Measurements from ENCODE around the gene RNF115. TPM values are rescaled to one million over a fixed set of nuclear protein-coding genes. Genes with fewer than 3 reads are reported as not detected.
"Not testable (repeated sequence)": the region's sequence is repeated elsewhere in the genome, so short reads cannot be mapped to it uniquely, and the experiment has no call there.

RNF115 gene
- total RNA-seq, 1 experiment from 2014 or later = 11.0 TPM

- 0 out of 2 replicates have a peak, but pooled peaks cover 14% of the 10 kb centered on the region for H3K36me3 ChIP-seq (ENCODE audit: low read depth)
- no peaks in the 10 kb centered on the region for H3K9me3 ChIP-seq (ENCODE audit: insufficient read depth, low read depth)
- ChIA-PET POLR2A (ENCODE audit: unreplicated experiment) (no interaction called here), CTCF (no interaction called here)
- H3K4me1 ChIP-seq (replicated peaks; ENCODE audit: insufficient read depth) = peaks cover 21% of the 10 kb centered on the region
- no peaks in the 10 kb centered on the region for H4K20me1 ChIP-seq (ENCODE audit: insufficient read depth)
- H3K4me2 ChIP-seq = no peak overlapping the region
- no peak for DNase-seq
- no peak overlapping the region for H3K4me3 ChIP-seq
- no TSS peak for BruUV-seq (replicated peaks)
- no peak overlapping the region for H2AFZ ChIP-seq
- no peaks in the 10 kb centered on the region for H3K79me2 ChIP-seq (ENCODE audit: low read depth)
- no peak overlapping the region for H3K27ac ChIP-seq
- no peaks in the 10 kb centered on the region for H3K9me2 ChIP-seq (ENCODE audit: insufficient read depth)
- TF ChIP-seq EZH2 (IDR thresholded peaks at IDR 0.05; ENCODE audit: low read depth) = no peak
- TF ChIP-seq, protein P1, sequence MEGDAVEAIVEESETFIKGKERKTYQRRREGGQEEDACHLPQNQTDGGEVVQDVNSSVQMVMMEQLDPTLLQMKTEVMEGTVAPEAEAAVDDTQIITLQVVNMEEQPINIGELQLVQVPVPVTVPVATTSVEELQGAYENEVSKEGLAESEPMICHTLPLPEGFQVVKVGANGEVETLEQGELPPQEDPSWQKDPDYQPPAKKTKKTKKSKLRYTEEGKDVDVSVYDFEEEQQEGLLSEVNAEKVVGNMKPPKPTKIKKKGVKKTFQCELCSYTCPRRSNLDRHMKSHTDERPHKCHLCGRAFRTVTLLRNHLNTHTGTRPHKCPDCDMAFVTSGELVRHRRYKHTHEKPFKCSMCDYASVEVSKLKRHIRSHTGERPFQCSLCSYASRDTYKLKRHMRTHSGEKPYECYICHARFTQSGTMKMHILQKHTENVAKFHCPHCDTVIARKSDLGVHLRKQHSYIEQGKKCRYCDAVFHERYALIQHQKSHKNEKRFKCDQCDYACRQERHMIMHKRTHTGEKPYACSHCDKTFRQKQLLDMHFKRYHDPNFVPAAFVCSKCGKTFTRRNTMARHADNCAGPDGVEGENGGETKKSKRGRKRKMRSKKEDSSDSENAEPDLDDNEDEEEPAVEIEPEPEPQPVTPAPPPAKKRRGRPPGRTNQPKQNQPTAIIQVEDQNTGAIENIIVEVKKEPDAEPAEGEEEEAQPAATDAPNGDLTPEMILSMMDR (conservative IDR thresholded peaks at IDR 0.05) = no peak
- no peaks in the 10 kb centered on the region for H3K27me3 ChIP-seq (ENCODE audit: insufficient read depth, low read depth)
- peaks cover 28% of the 10 kb centered on the region for H3F3A ChIP-seq (ENCODE audit: insufficient read depth, low read depth)
- intact Hi-C loops (cut with micrococcal nuclease; ENCODE audit: unreplicated experiment) = no loop called here
These were observed 46.3 kb downstream of the RNF115 start for GRCh38 chr1:145777357-145778145.

DNA sequence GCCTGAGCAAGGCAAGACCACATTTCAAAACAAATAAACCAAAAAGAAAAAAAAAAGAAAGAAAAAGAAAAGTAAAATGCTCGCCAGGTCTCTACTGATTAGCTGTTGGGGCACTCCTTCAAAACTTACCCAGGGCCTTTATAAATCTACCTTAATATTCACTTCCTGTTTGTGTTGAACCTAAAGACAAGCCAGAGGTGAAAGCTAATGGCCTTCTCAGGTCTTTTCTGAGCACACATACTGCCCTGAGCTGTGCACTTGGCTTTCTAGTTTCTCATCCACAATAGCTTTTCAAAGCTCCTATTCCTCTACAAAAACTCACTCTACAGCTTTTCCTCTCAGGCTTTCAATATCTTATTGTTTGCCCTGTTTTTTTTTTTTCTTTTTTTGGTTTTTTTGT lies 50.5 kb downstream of the RNF115 start:
- TF ChIP-seq, protein P1 (conservative IDR thresholded peaks at IDR 0.05) = no peak
- no peak for TF ChIP-seq EZH2 (IDR thresholded peaks at IDR 0.05; ENCODE audit: low read depth)
- intact Hi-C loops (cut with micrococcal nuclease; ENCODE audit: unreplicated experiment) = no loop called here
- ChIA-PET CTCF (interaction anchor here (0.7 to 1.0 kb wide), 3 partner anchors 33 to 119 kb away, joined by 3 read pairs; no protein-coding TSS in a partner anchor), POLR2A (ENCODE audit: unreplicated experiment) (no interaction called here)
- H3K4me1 ChIP-seq (replicated peaks; ENCODE audit: insufficient read depth) = no peaks in the 10 kb centered on the region
- DNase-seq = no peak
- peaks cover 14% of the 10 kb centered on the region; the same call in 1 of the 2 replicates for H3F3A ChIP-seq (ENCODE audit: insufficient read depth, low read depth)
- no peak overlapping the region for H3K4me2 ChIP-seq
- no peak overlapping the region for H3K4me3 ChIP-seq
- H3K9me2 ChIP-seq (ENCODE audit: insufficient read depth) = no peaks in the 10 kb centered on the region
- no TSS peak for BruUV-seq (replicated peaks)
- H2AFZ ChIP-seq = no peak overlapping the region
- H3K79me2 ChIP-seq (ENCODE audit: low read depth) = no peaks in the 10 kb centered on the region
- H3K36me3 ChIP-seq (ENCODE audit: low read depth) = peaks cover 27% of the 10 kb centered on the region; the same call in 1 of the 2 replicates
- H3K27ac ChIP-seq = 0 out of 2 replicates have a peak overlapping the region, but pooled peaks have one; percentile 25
- H4K20me1 ChIP-seq (ENCODE audit: insufficient read depth) = no peaks in the 10 kb centered on the region
- no peaks in the 10 kb centered on the region for H3K9me3 ChIP-seq (ENCODE audit: insufficient read depth, low read depth)
- H3K27me3 ChIP-seq (ENCODE audit: insufficient read depth, low read depth) = no peaks in the 10 kb centered on the region

DNA sequence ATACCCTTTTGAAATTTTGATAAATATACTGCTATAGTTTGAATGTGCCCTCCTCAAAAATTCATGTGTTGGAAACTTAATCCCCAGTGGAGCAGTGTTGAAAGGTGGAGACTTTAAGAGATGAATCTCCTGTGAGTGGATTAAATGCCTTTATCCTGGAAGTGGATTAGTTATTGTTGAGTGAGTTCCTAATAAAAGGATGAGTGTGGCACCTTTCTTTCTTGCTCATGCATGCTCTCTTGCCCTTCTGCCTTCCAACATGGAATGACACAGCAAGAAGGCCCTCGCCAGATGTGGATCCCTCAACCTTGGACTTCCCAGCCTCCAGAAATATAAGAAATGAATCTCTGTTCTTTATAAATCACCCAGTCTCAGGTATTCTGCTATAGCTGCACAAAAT lies 52.8 kb downstream of the RNF115 start:
- Histone ChIP-seq H4K20me1 (ENCODE audit: insufficient read depth) (no peaks in the 10 kb centered on the region), H3K27me3 (ENCODE audit: insufficient read depth, low read depth) (no peaks in the 10 kb centered on the region), H3K4me3 (no peak overlapping the region), H3K27ac (no peak overlapping the region), H3K4me1 (replicated peaks; ENCODE audit: insufficient read depth) (no peaks in the 10 kb centered on the region), H3K9me2 (ENCODE audit: insufficient read depth) (no peaks in the 10 kb centered on the region), H3K4me2 (no peak overlapping the region), H3K36me3 (ENCODE audit: low read depth) (peaks cover 20% of the 10 kb centered on the region; the same call in 1 of the 2 replicates), H3K9me3 (ENCODE audit: insufficient read depth, low read depth) (no peaks in the 10 kb centered on the region), H2AFZ (no peak overlapping the region), H3K79me2 (ENCODE audit: low read depth) (no peaks in the 10 kb centered on the region), H3F3A (ENCODE audit: insufficient read depth, low read depth) (peaks cover 14% of the 10 kb centered on the region; the same call in 1 of the 2 replicates)
- POLR2A ChIA-PET (ENCODE audit: unreplicated experiment) = interaction anchor here (0.7 kb wide), 1 partner anchor 109 kb away, joined by 5 read pairs; no protein-coding TSS in a partner anchor
- no TSS peak for BruUV-seq (replicated peaks)
- intact Hi-C loops (cut with micrococcal nuclease; ENCODE audit: unreplicated experiment) = no loop called here
- DNase-seq = no peak
- TF ChIP-seq, protein P1 (conservative IDR thresholded peaks at IDR 0.05) = no peak
- TF ChIP-seq EZH2 (IDR thresholded peaks at IDR 0.05; ENCODE audit: low read depth) = no peak
- CTCF ChIA-PET = no interaction called here

- H3K4me3 ChIP-seq; H4K20me1 ChIP-seq (ENCODE audit: insufficient read depth); H3K9me3 ChIP-seq (ENCODE audit: insufficient read depth, low read depth); DNase-seq; H3K9me2 ChIP-seq (ENCODE audit: insufficient read depth); H3K4me1 ChIP-seq (replicated peaks; ENCODE audit: insufficient read depth); H2AFZ ChIP-seq; H3K27ac ChIP-seq; H3K4me2 ChIP-seq; H3K27me3 ChIP-seq (ENCODE audit: insufficient read depth, low read depth); BruUV-seq (replicated peaks); intact Hi-C loops (cut with micrococcal nuclease; ENCODE audit: unreplicated experiment); CTCF ChIA-PET; POLR2A ChIA-PET (ENCODE audit: unreplicated experiment); H3K79me2 ChIP-seq (ENCODE audit: low read depth); H3F3A ChIP-seq (ENCODE audit: insufficient read depth, low read depth): not testable (repeated sequence)
- H3K36me3 ChIP-seq (ENCODE audit: low read depth) = peaks cover 20% of the 10 kb centered on the region; the same call in 1 of the 2 replicates
These were observed 55.9 kb downstream of the RNF115 start for GRCh38 chr1:145768004-145768403.

GRCh38 chr1:145766926-145767325 lies 57.0 kb downstream of the RNF115 start:
- H2AFZ ChIP-seq; H3K27ac ChIP-seq; H3K4me2 ChIP-seq; intact Hi-C loops (cut with micrococcal nuclease; ENCODE audit: unreplicated experiment); H3K9me3 ChIP-seq (ENCODE audit: insufficient read depth, low read depth); H4K20me1 ChIP-seq (ENCODE audit: insufficient read depth); H3K4me1 ChIP-seq (replicated peaks; ENCODE audit: insufficient read depth); H3K4me3 ChIP-seq; H3K79me2 ChIP-seq (ENCODE audit: low read depth); BruUV-seq (replicated peaks); H3K27me3 ChIP-seq (ENCODE audit: insufficient read depth, low read depth); DNase-seq; H3K9me2 ChIP-seq (ENCODE audit: insufficient read depth); H3F3A ChIP-seq (ENCODE audit: insufficient read depth, low read depth); POLR2A ChIA-PET (ENCODE audit: unreplicated experiment); CTCF ChIA-PET: not testable (repeated sequence)
- H3K36me3 ChIP-seq (ENCODE audit: low read depth) = peaks cover 16% of the 10 kb centered on the region; the same call in 1 of the 2 replicates
